Endothelial cell of umbilical vein (primary cell): Measurements from ENCODE around the gene ZBTB18. TPM values are rescaled to one million over a fixed set of nuclear protein-coding genes. Genes with fewer than 3 reads are reported as not detected.
A peak's percentile ranks its signal among the peaks of the same experiment; 100 is the strongest.

ENCODE experiments used
- BruUV-seq: library from RNA; stranded (reverse); fragments of 400-500 nt; replicated peaks from 2 replicates; lab custom pipeline; 2021; lab: Mats Ljungman, UMichigan
- CTCF ChIA-PET: fragments of 300-600, 350-600 bp; sonication (Branson Sonifier 250); formaldehyde crosslinking; loops from one replicate; lab custom pipeline; 2021; ENCODE audit warnings: antibody characterized with exemption, inconsistent platforms; lab: Charles Lee
- POLR2A ChIA-PET: fragments of 300-600, 350-600 bp; sonication (Branson Sonifier 250); formaldehyde crosslinking; loops from one replicate; lab custom pipeline; 2021; ENCODE audit warnings: antibody characterized with exemption, inconsistent platforms; lab: Charles Lee
- DNase-seq: peaks from one replicate; pipeline ENCODE4 v3.0.0-alpha.2; 2011; ENCODE audit warnings: low read depth, low spot score
- FAIRE-seq: peaks from 2 replicates; lab custom pipeline; 2011; peaks lifted over from hg19 to GRCh38; lab: Jason Lieb, UNC
- H2AFZ ChIP-seq: 2 replicates; pipeline ENCODE4 v1.6.0; 2012; ENCODE audit warnings: low read depth, low read length, control low read depth, inconsistent platforms
- H3K27ac ChIP-seq: 2 replicates; pipeline ENCODE4 v1.5.1; 2011; ENCODE audit warnings: low read depth, mild to moderate bottlenecking, control low read depth, low read length, moderate library complexity; ENCODE audit not compliant: insufficient read depth
- H3K27me3 ChIP-seq, 2 experiments: 2 replicates each; pipeline versions ENCODE4 v1.6.0 to v1.6.1; 2011; ENCODE audit warnings: low read length in 2 of 2, mixed read lengths in 1 of 2; ENCODE audit not compliant: control insufficient read depth in 2 of 2, insufficient read depth in 2 of 2
- H3K36me3 ChIP-seq, 2 experiments: 2 replicates in 1 of 2; 3 replicates in 1 of 2; pipeline ENCODE4 v1.5.1; 2011; ENCODE audit warnings: low read length in 2 of 2, mild to moderate bottlenecking in 1 of 2, moderate library complexity in 1 of 2; ENCODE audit not compliant: control insufficient read depth in 2 of 2, insufficient read depth in 2 of 2; ENCODE audit errors: extremely low read depth in 1 of 2
- H3K4me1 ChIP-seq: 3 replicates; pipeline ENCODE4 v1.5.1; 2011; ENCODE audit warnings: mild to moderate bottlenecking, low read length; ENCODE audit not compliant: control insufficient read depth, insufficient read depth; ENCODE audit errors: extremely low read depth
- H3K4me2 ChIP-seq: 2 replicates; pipeline ENCODE4 v1.6.1; 2011; ENCODE audit warnings: low read length, control low read depth, mixed read lengths; ENCODE audit not compliant: insufficient read depth
- H3K4me3 ChIP-seq, 3 experiments: fragments of 200-600 bp in 1 of 3; sonication (generic), shearing (Covaris generic) in 1 of 3; replicated peaks in 1 of 3; 2 replicates each; pipeline ENCODE4 v1.5.1; 2011 to 2016; ENCODE audit warnings: control low read depth in 3 of 3, low read length in 3 of 3, mild to moderate bottlenecking in 2 of 3, inconsistent platforms in 1 of 3, low read depth in 1 of 3, moderate library complexity in 1 of 3; ENCODE audit not compliant: insufficient read depth in 1 of 3
- H3K79me2 ChIP-seq: 2 replicates; pipeline ENCODE4 v1.6.0; 2012; ENCODE audit warnings: low read length, inconsistent platforms; ENCODE audit not compliant: control insufficient read depth, insufficient read depth
- H3K9ac ChIP-seq: replicated peaks from 2 replicates; pipeline ENCODE3; 2011; ENCODE audit warnings: low read length, control low read depth; ENCODE audit not compliant: insufficient read depth; ENCODE audit errors: extremely low read depth
- H3K9me1 ChIP-seq: replicated peaks from 3 replicates; pipeline ENCODE4 v1.6.0; 2011; ENCODE audit warnings: mild to moderate bottlenecking, low read length; ENCODE audit not compliant: control insufficient read depth, insufficient read depth; ENCODE audit errors: extremely low read depth
- H3K9me3 ChIP-seq: replicated peaks from 2 replicates; pipeline ENCODE4 v1.5.1; 2012; ENCODE audit warnings: low read length, inconsistent platforms; ENCODE audit not compliant: control insufficient read depth, insufficient read depth
- H4K20me1 ChIP-seq: replicated peaks from 2 replicates; pipeline ENCODE3; 2011; ENCODE audit warnings: mild to moderate bottlenecking, low read length; ENCODE audit not compliant: control insufficient read depth, insufficient read depth; ENCODE audit errors: extremely low read depth
- FOS ChIP-seq: IDR thresholded peaks from 2 replicates; pipeline ENCODE4 v1.6.1; 2011; ENCODE audit warnings: mild to moderate bottlenecking, low read length, moderate library complexity, borderline replicate concordance; ENCODE audit not compliant: insufficient read depth
- GATA2 ChIP-seq: IDR thresholded peaks from 2 replicates; pipeline ENCODE4 v1.7.0; 2011; ENCODE audit warnings: low read depth, mild to moderate bottlenecking, moderate library complexity, mixed read lengths, low read length; ENCODE audit not compliant: insufficient read length, insufficient read depth
- JUN ChIP-seq: IDR thresholded peaks from 2 replicates; pipeline ENCODE4 v1.6.1; 2011; ENCODE audit warnings: borderline replicate concordance, low read depth; ENCODE audit not compliant: insufficient read length, insufficient read depth
- MAX ChIP-seq: IDR thresholded peaks from 2 replicates; pipeline ENCODE4 v1.6.1; 2011; ENCODE audit not compliant: insufficient read depth, insufficient read length
- MYC ChIP-seq: IDR thresholded peaks from one replicate; pipeline ENCODE4 v1.6.1; 2011; ENCODE audit warnings: mild to moderate bottlenecking, low read depth, low read length
- POLR2A ChIP-seq: IDR thresholded peaks from 2 replicates; pipeline ENCODE4 v1.6.1; 2012; ENCODE audit warnings: low read depth, mild to moderate bottlenecking, control low read depth, low read length
- POLR2AphosphoS5 ChIP-seq: IDR thresholded peaks from 2 replicates; pipeline ENCODE4 v1.6.1; 2012; ENCODE audit warnings: low read depth, mild to moderate bottlenecking, control low read depth, low read length, moderate library complexity; ENCODE audit not compliant: insufficient read depth
- dilution Hi-C: fragments of 300-500 bp; cut with MboI; formaldehyde crosslinking; loops from one replicate; pipeline ENCODE4 v1.15.0; 2019; ENCODE audit warnings: low sequenced_read_pairs; ENCODE audit not compliant: extremely low pct_ligation_motif_present
- intact Hi-C: fragments of 100-400 bp; cut with micrococcal nuclease; formaldehyde crosslinking; loops from one replicate; pipeline ENCODE4 v1.10.0; 2022
- polyA plus RNA-seq, 4 experiments: library from polyadenylated mRNA; depleted of rRNA in 3 of 4; stranded (reverse) in 3 of 4; unstranded in 1 of 4; fragments of >200 nt; gene quantifications; 2 replicates each; pipeline versions ENCODE4 v1.2.1 to v1.2.3, GENCODE V29; 2011 to 2012; ENCODE audit warnings: missing spikeins in 1 of 4
- total RNA-seq: library from RNA; stranded (reverse); gene quantifications from 2 replicates; pipeline ENCODE4 v1.2.3, GENCODE V29; 2021
- TF ChIP-seq, protein P1 (sequence below), 2 donors: IDR thresholded peaks; 1 replicate in 1 of 2; 2 replicates in 1 of 2; pipeline ENCODE4 v1.5.1; 2011; ENCODE audit warnings: low read length in 2 of 2, mild to moderate bottlenecking in 2 of 2, moderate library complexity in 2 of 2, control low read depth in 1 of 2, inconsistent platforms in 1 of 2, low read depth in 1 of 2; ENCODE audit not compliant: insufficient read depth in 1 of 2; ENCODE audit errors: extremely low read depth in 1 of 2

Gene ZBTB18
- total and polyA plus RNA-seq, 2 donors (not counting 3 experiments of a cell fraction or from before 2014, with no cell fraction given), result 15.5 to 21.1 TPM

- no peaks in the 10 kb centered on the region for H3K79me2 ChIP-seq
- no peaks in the 10 kb centered on the region for H3K9me1 ChIP-seq
- CTCF ChIA-PET, result interaction anchor here (0.9 to 1.9 kb wide), 4 partner anchors 16 to 669 kb away, joined by 3 to 5 read pairs (median 3); no protein-coding TSS in a partner anchor
- dilution Hi-C loops (no loop called here), intact Hi-C loops (loop anchor here (2.0 kb wide), 1 partner anchor 261 kb away; no protein-coding TSS in a partner anchor)
- peak overlapping the region in 1 of 3 experiments; percentile 25 for H3K4me3 ChIP-seq
- H3K4me2 ChIP-seq, result peak overlapping the region; percentile 72
- H3K27ac ChIP-seq, result no peak overlapping the region
- TF ChIP-seq MYC (no peak), POLR2AphosphoS5 (no peak), GATA2 (no peak), JUN (no peak), MAX (no peak), POLR2A (no peak), FOS (no peak)
- TF ChIP-seq, protein P1, sequence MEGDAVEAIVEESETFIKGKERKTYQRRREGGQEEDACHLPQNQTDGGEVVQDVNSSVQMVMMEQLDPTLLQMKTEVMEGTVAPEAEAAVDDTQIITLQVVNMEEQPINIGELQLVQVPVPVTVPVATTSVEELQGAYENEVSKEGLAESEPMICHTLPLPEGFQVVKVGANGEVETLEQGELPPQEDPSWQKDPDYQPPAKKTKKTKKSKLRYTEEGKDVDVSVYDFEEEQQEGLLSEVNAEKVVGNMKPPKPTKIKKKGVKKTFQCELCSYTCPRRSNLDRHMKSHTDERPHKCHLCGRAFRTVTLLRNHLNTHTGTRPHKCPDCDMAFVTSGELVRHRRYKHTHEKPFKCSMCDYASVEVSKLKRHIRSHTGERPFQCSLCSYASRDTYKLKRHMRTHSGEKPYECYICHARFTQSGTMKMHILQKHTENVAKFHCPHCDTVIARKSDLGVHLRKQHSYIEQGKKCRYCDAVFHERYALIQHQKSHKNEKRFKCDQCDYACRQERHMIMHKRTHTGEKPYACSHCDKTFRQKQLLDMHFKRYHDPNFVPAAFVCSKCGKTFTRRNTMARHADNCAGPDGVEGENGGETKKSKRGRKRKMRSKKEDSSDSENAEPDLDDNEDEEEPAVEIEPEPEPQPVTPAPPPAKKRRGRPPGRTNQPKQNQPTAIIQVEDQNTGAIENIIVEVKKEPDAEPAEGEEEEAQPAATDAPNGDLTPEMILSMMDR (IDR thresholded peaks at IDR 0.05; ENCODE audit: extremely low read depth in 1 of 2, insufficient read depth in 1 of 2, low read depth in 1 of 2, low read length in 2 of 2), result no peak
- H3K4me1 ChIP-seq, result peaks cover 24% of the 10 kb centered on the region
- POLR2A ChIA-PET, result no interaction called here
- FAIRE-seq (peak; percentile 64), DNase-seq (peak; percentile 74)
- no peaks in the 10 kb centered on the region for H3K9me3 ChIP-seq
- no peaks in the 10 kb centered on the region for H4K20me1 ChIP-seq
- H3K36me3 ChIP-seq, result no peaks in the 10 kb centered on the region
- no peak overlapping the region for H3K9ac ChIP-seq
- no peaks in the 10 kb centered on the region for H3K27me3 ChIP-seq
- peak overlapping the region; percentile 27 for H2AFZ ChIP-seq
- no TSS peak for BruUV-seq
Observed at GRCh38 chr1:244012202-244012601, 38.9 kb upstream of the ZBTB18 start.
